Measurements from ENCODE around the gene GP5.

The GP5 gene

DNA sequence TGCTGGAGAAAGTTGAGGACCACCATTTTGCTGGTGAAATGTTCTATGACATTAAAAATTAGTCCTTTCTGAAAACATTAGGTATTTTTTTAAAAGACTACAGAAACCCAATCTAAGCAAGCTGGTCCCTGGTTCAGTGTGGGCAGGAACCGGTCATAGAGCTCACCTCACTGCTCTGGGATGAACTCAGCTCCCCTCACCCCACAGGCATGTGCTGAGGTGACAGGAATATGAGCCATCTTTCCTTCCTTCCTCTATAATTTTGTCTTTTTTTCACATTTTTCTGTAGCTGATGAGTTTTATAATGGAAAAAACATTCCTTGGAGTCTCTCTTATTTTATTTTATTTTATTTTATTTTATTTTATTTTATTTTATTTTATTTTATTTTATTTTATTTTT, 21.4 kb downstream of the GP5 start:
- in situ Hi-C loops (cut with MboI; ENCODE audit: low sequenced_read_pairs) = no loop called here

DNA sequence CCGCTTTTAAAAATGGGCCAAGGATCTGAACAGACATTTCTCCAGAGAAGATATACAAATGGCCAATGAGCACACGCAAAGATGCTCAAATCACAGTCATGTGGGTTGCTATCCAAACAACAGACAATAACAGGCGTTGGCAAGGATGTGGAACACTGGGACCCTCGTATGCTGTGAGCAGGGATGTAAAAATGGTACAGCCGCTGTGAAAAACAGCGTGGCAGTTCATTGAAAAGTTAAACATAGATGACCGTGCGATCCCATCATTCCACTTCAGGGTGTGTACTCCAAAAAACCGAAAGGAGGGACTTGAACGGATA, 22.9 kb downstream of the GP5 start:
- in situ Hi-C loops (cut with MboI; ENCODE audit: low sequenced_read_pairs) = no loop called here

DNA sequence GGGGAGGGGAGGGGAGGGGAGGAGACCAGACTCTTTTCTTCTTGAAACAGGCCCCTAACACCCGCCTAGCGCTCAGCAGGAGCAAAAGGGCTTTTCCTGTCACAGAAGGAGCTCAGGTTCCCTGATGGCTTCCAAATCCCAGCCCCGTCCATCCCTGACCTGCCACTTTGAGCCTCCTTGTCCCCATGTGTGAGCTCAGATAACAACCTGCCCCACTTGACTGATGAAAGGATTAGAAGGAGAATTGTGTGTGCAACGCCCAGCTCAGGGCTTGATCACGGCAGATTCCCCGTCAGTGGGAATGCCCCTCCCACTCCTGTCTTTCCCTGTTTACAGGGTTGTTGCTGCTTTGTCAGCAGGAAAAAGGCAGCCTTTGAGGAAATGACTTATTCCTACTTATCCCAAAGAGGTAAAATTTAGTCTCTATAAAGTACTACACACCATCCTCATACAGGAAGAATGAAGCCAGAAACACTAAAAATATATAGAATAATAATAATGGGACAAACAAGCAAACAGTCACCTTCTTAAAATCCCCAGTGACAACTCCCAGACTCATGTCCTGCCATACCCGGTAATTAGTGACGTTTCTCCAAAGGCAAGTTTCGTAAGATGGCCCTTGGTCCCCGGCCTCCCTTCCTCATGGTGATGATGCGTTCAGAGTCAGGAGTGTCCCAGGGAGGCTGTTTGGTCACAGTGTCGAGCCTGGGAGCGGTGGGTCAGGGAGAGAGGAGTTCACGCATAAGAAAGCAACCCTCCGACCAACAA, 23.4 kb downstream of the GP5 start:
- in situ Hi-C loops (cut with MboI; ENCODE audit: low sequenced_read_pairs) = no loop called here

DNA sequence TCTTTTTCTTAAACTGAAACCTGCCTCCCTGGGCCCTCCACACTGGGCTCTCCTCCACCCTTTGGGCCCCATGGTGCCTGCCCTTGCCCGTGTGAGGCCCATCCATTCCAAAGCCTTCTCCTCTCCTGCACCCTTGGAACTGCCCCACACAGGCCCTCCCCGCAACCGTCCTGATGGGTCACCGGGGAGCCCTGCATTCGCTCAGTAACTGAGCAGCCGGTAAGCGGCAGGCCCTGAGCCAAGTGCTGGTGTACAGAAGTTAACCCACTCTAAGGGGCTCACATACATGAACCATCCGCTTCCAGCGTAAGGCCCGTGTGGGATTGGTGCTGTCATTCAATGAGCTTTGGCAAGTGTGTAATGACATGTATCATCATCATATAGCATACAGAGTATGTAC, 24.1 kb downstream of the GP5 start:
- in situ Hi-C loops (cut with MboI; ENCODE audit: low sequenced_read_pairs) = no loop called here

DNA sequence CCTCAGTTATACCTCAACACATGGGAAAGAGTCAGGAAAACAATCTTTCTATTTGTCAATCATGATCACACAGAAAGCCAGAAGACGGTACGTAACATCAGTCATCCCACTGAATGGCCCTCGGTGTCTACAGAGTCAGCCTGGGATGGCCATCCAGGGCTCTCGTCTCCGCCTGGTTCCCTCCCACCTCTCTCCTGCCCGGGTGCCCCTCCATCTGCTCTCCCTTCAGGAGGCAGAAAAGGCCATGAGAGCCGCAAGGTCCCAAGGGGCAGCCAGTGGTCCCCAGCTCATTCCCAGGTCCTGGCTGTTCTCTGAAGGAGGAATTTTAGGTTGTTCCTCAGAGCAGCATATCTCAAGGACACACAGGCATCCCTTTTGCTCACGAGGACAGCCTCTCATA, 25.2 kb downstream of the GP5 start:
- in situ Hi-C loops (cut with MboI; ENCODE audit: low sequenced_read_pairs) = no loop called here

DNA sequence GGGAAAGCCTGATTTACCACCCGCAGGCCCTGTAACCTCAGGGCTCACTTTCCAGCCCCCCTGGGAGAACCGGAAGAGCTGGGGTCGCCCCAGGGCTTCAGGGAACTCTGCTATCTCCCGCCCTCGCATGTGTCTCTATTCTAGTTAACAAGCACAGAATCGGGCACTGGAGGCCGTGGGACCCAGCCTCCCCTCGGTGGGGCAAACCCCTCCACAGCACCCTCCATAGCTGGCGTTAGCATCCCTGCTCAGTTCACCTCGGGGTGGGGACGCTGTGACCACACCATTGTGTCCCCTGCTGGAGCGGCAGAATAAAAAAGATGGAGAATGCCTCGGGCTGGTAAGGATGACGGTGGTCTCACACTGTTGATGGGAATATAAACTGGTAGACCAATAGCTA, 26.0 kb downstream of the GP5 start:
- in situ Hi-C loops (cut with MboI; ENCODE audit: low sequenced_read_pairs) = no loop called here

DNA sequence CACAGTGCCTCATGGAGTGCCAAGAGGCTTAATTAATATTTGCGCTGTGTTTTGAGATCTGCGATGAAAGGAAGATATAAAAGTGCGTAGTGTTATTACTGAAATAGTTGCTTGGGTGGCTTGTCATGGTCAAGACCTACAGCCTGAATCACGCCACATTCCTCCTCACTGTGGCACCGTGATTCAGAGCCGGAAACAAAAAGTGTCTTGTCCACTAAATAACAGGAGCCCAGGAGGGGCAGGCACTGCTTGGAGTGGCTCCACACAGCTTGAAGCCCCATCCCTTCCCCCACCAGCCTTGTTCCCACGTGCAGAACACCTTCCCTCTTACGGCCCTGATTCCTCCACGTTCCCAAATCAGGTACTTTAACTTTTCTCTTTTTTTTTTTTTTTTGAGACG, 28.3 kb downstream of the GP5 start:
- in situ Hi-C loops (cut with MboI; ENCODE audit: low sequenced_read_pairs) = no loop called here

DNA sequence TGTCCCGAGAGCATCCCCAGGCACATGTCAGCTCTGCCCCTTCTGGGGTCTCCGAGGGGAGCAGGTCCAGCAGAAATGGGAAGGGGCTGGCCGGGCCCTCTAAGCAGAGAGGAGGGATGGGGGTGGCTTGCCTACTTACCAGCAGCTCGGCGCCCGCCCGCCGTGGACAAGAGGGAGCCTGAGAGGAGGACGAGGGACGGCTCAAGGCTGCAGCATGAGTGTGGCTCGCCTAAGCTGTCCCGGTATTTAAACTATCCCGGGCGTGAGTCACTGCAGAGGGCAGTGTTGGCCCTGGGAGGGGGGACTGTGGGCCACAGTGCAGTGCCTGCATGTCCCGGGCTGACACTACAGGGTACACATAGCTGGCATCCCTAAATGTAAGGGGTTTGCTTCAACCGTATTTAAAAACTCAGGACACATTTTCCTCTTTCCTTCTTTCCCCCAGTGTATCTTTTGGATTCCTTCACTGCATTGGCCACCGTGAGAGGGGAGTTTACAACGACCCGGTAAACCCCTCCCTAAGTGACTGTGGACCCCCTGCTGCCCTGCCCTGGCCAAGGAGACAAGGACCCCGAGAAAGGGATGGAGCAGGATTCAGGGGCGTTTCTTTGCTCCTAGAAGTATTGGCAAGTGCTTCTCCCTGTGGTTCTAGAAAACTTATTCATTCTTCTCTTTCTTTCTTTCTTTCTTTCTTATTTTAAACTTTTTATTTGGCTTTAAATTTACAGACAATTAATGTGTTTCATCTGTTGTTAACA, 29.4 kb downstream of the GP5 start, which contains the start of gene LRRC15:
TSS of gene LRRC15 (minus strand) at position 222 of the 758 bp plus-strand sequence. CDS start 8,700 bp downstream, outside the sequence.
- in situ Hi-C loops (cut with MboI; ENCODE audit: low sequenced_read_pairs) = no loop called here

DNA sequence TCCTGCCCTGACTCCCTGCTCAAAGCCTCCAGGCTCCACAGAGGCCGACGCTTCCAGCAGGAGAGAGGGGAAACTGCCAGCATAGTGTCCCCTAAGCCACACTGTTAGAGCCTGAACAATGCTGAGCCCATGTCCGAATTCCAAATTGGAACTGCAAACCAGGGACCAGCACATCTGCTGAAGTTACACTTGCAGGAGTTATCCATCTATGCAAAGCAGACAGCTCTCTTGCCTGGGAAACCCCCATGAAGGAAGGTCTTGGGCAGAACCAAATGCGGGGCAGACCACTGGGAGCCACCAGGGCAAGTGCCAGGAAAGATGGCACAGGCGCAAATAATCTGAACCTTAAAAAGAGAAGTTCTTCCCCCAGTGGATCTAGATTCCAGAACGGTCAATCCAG, 30.1 kb downstream of the GP5 start:
- in situ Hi-C loops (cut with MboI; ENCODE audit: low sequenced_read_pairs) = no loop called here

DNA sequence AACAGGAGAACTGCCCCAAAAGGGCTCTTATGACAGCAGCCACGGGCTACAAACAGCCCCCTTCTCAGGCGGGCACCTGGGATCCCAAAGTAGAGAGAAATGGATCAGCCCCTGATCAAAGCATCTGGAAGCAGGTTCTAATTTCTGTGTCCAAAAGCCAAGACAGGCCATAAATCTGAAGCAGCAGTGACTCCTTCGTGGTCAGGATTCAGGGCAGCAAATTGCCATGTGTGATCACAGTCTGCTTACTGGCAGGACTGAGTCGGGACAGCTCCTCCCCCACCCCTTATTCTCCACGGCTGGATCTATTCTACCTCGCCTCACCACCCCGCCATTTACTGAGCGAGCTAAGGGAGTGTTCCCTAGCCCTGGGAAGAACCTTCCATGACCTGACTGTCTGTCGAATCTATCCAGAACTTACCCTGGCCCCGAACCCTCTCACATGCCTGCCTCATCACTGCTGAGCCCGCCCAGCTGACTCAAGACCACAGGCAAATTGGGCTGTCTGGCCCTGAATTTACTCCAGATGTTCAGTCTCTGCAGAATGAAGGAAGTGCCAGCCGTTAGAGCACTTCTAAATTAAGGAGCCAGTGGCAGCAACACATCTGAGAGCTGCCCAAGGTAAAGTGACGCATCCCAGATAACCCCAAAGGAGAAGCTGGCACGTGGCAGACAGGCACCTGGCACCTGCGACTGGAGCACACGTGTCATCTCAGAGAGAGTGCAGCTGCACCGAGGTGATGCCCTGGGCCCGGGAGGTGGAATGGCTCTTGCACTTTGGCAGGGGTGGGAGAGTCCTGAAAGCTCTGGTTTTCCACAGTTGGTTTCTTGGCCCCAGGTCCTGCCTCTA, 30.8 kb downstream of the GP5 start:
- in situ Hi-C loops (cut with MboI; ENCODE audit: low sequenced_read_pairs) = no loop called here

DNA sequence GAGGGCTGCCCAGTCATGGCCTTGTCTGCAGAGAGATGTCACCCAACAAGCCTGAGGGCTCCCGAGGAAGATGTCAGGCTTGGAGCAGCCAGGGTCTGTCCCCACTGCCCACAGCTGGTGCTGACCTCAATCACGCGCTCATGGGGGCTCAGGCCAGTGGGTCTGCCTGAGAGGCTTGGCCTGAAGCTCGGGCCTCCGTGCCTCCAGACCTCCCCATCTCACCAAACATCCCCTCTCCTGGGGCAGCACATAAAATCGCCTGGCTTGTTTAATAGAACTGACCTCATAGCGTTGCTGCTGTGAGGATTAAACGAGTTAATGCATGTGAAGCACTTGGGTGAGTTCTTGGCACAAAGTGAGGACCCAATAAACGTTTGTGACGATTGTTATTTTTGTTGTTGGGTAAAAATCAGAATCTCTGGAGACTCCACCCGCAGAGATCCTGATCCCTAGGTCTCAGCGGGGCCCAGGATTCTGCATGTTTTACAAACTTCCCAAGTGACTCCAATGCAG, 33.0 kb downstream of the GP5 start:
- in situ Hi-C loops (cut with MboI; ENCODE audit: low sequenced_read_pairs) = no loop called here

DNA sequence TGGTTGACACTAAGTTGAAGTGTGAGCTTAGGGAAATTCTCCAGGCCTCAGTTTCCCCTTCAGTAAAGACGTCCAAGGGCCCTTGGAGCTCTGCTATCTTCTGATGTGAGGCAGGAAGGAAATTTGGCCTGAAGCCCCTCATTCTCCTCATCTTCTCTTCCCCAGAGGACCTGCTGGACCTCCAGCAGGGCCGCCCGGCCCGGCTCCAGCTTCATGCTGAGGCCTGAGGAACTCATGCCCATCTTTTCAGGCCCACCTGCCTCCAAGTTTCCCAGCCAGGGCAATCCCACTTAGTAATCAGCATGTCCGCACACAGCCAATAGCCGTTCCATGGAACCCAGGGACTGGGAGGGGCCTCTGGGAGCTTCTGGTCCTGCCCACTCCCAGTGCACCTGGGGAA, 33.5 kb downstream of the GP5 start:
- in situ Hi-C loops (cut with MboI; ENCODE audit: low sequenced_read_pairs) = no loop called here

DNA sequence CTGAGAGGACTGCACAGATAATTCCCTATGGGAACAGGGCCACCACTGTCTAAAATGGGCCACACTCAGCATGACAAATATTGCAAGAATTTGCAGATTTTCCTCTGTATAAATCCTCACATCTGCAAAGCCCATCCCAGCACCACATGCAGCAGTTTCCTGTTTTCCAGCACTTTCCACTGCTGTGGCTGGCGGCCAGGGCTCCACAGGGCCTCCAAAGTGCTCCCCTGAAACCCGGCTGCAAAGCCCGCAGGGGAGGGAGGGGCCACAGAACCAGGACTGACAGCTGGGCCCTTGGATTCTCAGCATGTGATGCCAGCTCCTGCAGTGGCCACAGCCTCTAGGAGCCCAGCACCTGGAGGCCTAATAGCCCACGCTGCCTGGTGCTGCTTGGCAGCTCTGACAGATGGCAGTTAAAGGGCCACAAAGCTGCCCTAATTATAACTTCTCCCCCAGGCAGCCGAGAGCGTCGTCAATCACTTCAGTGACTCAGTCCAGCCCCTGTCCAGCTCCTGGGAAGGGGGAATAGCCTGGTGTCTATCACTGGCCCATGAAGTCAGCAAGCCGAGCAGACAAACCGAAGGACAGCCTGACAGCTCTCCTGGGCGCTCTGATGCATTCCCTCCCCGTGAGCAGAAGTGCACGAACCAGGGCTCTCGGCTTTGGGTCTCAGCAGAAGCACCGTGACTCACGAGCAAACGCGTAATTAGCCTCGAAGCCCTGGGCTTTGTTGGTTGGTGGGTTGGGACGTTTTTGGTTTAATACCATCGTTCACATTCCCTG, 34.2 kb downstream of the GP5 start:
- in situ Hi-C loops (cut with MboI; ENCODE audit: low sequenced_read_pairs) = no loop called here

DNA sequence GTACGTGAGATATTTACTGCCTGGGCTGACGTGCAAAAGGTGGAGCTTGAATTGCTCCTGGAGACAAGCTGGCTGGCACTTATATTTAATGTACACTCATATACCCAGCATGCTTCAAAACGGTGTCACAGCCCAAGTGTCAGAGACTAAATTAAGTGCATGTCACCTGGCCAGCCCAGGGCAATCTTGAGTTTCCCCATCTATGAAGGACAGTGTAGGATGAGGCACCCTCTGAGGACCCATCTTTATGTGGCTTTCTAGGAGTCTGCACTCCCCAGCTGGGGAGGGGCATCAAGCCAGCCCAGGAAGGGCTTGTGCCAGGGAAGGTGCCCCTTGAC, 34.8 kb downstream of the GP5 start:
- in situ Hi-C loops (cut with MboI; ENCODE audit: low sequenced_read_pairs) = no loop called here

DNA sequence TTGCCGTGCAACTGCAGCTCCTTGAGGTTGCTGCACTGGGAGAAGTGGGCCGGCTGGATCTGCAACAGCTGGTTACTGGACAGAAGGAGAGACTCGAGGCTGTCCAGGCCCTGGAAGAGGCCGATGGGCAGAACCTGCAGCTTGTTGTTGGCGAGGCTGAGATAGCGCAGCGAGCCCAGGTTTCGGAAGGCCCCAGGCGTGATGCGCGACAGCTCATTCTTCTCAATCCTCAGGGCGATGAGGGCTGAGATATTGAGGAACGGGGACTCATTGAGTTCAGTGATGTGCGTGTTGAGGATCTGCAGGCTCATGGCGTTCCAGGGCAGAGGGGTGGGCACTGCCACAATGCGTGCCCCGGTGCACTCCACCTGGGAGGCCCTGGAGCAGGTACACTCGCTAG, 38.5 kb downstream of the GP5 start:
- in situ Hi-C loops (cut with MboI; ENCODE audit: low sequenced_read_pairs) = no loop called here

DNA sequence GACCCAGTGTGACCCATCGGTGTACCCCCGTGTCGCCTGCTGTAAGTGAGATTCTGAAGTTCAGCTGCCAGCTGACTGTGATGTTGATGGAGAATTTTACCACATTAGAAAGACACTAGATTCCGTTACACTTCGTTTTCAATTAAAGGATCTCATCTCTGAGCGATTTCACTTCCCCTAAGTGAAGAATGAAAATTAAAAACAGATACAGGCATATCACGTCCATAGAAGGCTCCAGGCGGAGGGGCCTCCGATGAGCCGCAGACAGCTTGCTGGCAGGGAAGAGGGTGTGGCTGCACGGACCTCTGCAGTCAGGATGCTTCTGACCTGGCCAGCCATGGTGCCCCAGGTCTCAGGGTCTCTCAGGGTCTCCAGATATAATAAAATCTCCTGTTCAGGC, 41.4 kb downstream of the GP5 start:
- in situ Hi-C loops (cut with MboI; ENCODE audit: low sequenced_read_pairs) = no loop called here

DNA sequence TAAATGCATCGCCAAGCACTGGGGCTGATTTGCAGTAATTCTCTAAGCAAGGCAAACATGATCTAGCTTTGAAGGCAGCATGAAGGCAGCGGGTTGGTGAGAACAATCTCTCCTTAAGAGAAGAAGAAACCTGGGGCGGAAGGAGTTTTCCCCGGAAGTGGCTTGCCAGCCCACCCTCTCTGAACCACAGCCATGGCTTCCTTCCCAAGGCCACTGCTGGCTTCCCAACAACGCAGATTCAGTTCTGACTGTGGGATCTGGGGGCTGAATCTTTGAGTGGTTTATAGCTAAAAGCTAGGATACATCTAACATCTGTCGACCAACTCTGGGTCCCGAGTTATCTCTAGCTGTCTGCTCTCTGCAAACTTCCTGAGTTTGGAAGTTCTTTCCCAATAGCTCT, 43.7 kb downstream of the GP5 start:
- in situ Hi-C loops (cut with MboI; ENCODE audit: low sequenced_read_pairs) = no loop called here

DNA sequence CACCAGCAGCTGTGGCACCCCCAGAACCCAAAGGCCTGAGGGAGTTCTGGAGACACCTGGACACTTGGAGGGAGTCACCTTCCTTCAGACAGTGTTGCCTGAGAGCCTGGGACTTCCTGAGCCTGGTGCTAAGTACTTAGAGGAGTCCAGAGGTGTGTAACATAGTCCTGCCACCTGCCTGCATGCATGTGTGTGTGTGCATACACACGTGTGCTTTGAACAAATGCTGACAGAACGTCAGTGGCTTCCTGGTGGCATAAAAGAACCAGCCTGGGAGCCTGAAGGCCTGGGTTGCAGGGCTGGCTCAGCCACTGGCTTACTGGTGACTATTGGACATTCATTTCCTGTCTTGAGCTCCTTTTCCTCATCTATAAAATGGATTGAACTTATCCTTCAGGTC, 44.8 kb downstream of the GP5 start:
- in situ Hi-C loops (cut with MboI; ENCODE audit: low sequenced_read_pairs) = no loop called here

DNA sequence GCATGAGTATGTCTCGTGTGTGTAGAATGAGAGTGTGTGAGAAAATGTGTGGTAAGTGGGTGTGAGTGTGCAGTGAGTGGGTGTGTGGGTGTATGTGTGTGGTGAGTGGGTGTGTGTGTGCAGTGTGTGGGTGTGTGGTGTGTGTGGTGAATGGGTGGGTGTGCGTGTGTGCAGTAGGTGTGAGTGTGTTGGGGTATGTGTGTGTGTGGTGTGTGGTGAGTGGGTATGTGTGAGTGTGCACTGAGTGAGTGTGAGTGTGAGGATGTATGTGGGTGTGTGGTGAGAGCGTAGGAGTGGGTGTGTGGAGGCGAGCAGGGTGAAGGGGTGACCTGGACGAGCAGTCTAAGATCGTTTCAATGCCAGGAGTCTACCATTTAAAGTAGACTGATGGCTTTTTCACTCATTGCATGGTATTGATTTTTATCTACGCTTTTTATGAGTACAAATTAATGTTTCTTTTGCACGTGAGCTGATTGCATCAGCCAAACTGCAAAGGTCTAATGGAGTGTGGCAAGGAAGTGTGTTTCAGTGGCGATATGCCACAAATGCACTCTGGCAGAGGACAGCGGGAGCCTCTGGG, 46.3 kb downstream of the GP5 start:
- in situ Hi-C loops (cut with MboI; ENCODE audit: low sequenced_read_pairs) = no loop called here

DNA sequence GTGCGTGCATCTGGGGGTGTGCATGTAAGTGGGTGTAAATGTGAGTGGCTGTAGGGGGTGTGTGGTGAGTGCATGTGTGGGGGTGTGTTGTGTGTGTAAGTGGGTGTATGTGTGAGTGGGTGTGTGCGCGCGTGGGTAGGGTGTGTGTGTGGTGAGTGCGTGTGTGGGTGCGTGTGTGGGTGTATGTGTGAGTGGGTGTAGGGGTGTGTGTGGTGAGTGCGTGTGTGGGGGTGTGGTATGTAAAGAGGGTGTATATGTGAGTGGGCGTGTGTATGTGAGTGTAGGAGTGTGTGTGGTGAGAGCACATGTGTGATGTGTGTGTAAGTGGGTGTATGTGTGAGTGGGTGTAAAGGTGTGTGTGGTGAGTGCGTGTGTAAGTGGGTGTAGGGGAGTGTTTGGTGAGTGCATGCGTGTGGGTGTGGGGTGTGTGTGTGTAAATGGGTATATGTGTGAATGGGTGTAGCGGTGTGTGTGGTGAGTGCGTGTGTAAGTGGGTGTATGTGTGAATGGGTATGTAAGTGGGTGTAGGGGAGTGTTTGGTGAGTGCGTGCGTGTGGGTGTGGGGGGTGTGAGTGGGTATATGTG, 47.0 kb downstream of the GP5 start:
- in situ Hi-C loops (cut with MboI; ENCODE audit: low sequenced_read_pairs) = no loop called here
